ENCODE data around the gene RNF14.

The RNF14 gene

DNA sequence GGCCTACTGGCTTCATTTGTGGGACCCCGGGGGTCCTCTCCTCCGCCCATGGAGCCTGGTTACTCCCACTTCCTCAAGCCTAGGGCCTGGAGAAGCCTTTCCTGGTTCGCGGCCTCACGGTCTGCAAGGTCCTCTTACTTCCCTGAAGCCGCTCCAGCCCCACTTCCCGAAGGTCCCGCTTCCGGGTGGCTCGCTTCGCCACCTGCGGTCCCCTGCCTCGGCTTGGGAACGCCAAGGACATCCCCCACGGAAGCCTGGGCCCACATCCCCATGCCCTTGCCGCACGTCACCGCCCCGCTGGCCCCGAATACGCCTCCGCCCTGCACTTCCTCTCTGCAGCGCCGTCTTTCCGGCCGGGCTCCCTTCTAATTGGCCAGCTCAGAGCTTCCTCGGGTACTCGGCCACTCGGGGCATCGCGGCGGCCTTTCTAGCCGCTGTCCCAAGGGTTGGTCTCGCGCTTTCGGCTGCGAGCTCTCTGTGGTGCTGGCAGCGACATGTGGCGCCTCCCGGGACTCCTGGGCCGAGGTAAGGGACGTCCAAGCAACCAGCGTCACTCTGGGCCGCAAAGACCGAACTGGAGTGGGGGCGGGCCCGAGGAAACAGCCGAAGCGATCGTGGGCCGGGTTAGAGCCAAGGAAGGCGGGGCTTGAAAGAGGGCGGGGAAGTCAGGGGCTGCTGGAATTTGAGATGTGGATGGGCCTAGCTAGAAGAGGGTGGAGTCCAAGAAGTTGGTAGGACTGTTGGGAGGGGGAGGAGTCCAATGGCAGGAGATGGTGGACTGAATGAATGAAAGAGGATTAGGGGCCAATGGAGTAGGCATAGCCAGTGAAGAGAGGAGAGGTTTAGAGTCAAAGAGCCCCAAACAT is 45.2 kb upstream of the RNF14 start, which contains the start of gene DELE1 (continued):
- TF ChIP-seq, protein P1, sequence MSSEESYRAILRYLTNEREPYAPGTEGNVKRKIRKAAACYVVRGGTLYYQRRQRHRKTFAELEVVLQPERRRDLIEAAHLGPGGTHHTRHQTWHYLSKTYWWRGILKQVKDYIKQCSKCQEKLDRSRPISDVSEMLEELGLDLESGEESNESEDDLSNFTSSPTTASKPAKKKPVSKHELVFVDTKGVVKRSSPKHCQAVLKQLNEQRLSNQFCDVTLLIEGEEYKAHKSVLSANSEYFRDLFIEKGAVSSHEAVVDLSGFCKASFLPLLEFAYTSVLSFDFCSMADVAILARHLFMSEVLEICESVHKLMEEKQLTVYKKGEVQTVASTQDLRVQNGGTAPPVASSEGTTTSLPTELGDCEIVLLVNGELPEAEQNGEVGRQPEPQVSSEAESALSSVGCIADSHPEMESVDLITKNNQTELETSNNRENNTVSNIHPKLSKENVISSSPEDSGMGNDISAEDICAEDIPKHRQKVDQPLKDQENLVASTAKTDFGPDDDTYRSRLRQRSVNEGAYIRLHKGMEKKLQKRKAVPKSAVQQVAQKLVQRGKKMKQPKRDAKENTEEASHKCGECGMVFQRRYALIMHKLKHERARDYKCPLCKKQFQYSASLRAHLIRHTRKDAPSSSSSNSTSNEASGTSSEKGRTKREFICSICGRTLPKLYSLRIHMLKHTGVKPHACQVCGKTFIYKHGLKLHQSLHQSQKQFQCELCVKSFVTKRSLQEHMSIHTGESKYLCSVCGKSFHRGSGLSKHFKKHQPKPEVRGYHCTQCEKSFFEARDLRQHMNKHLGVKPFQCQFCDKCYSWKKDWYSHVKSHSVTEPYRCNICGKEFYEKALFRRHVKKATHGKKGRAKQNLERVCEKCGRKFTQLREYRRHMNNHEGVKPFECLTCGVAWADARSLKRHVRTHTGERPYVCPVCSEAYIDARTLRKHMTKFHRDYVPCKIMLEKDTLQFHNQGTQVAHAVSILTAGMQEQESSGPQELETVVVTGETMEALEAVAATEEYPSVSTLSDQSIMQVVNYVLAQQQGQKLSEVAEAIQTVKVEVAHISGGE (tag by site-specific recombination; conservative IDR thresholded peaks at IDR 0.05; ENCODE audit: low read depth) = peak; percentile 95
- no peak for TF ChIP-seq ZNF48 (tag by site-specific recombination; IDR thresholded peaks at IDR 0.05)
- TF ChIP-seq SP2 (tag by site-specific recombination; IDR thresholded peaks at IDR 0.05) = peak; percentile 96
- TF ChIP-seq ZNF341 (tag by site-specific recombination; IDR thresholded peaks at IDR 0.05; ENCODE audit: low read depth) = peak; percentile 97
- TF ChIP-seq, protein P2, sequence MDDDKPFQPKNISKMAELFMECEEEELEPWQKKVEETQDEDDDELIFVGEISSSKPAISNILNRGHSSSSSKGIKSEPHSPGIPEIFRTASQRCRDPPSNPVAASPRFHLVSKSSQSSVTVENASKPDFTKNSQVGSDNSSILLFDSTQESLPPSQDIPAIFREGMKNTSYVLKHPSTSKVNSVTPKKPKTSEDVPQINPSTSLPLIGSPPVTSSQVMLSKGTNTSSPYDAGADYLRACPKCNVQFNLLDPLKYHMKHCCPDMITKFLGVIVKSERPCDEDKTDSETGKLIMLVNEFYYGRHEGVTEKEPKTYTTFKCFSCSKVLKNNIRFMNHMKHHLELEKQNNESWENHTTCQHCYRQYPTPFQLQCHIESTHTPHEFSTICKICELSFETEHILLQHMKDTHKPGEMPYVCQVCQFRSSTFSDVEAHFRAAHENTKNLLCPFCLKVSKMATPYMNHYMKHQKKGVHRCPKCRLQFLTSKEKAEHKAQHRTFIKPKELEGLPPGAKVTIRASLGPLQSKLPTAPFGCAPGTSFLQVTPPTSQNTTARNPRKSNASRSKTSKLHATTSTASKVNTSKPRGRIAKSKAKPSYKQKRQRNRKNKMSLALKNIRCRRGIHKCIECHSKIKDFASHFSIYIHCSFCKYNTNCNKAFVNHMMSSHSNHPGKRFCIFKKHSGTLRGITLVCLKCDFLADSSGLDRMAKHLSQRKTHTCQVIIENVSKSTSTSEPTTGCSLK (tag by site-specific recombination; IDR thresholded peaks at IDR 0.05) = no peak
- TF ChIP-seq ZNF501 (tag by site-specific recombination; IDR thresholded peaks at IDR 0.05) = peak; percentile 81; the same call in 1 of the 2 replicates
- TF ChIP-seq ZNF629 (tag by site-specific recombination; IDR thresholded peaks at IDR 0.05) = peak; percentile 84
- 0 out of 2 replicates have a peak, but pooled peaks have one; percentile 56 for TF ChIP-seq ZEB2 (tag by site-specific recombination; IDR thresholded peaks at IDR 0.05)
- peak; percentile 99 for TF ChIP-seq ZFP69B (tag by site-specific recombination; IDR thresholded peaks at IDR 0.05)
- TF ChIP-seq ZBTB17 (tag by site-specific recombination; IDR thresholded peaks at IDR 0.05) = peak; percentile 91
- peak; percentile 79 for TF ChIP-seq ZBTB20 (tag by site-specific recombination; IDR thresholded peaks at IDR 0.05)
- TF ChIP-seq GLIS2 (tag by site-specific recombination; IDR thresholded peaks at IDR 0.05) = peak; percentile 92
- no peak for TF ChIP-seq ZNF274 (IDR thresholded peaks at IDR 0.05; ENCODE audit: low read length)
- no peak for TF ChIP-seq ZNF274 (tag by site-specific recombination; IDR thresholded peaks at IDR 0.05; ENCODE audit: borderline replicate concordance)
- TF ChIP-seq, protein P3, sequence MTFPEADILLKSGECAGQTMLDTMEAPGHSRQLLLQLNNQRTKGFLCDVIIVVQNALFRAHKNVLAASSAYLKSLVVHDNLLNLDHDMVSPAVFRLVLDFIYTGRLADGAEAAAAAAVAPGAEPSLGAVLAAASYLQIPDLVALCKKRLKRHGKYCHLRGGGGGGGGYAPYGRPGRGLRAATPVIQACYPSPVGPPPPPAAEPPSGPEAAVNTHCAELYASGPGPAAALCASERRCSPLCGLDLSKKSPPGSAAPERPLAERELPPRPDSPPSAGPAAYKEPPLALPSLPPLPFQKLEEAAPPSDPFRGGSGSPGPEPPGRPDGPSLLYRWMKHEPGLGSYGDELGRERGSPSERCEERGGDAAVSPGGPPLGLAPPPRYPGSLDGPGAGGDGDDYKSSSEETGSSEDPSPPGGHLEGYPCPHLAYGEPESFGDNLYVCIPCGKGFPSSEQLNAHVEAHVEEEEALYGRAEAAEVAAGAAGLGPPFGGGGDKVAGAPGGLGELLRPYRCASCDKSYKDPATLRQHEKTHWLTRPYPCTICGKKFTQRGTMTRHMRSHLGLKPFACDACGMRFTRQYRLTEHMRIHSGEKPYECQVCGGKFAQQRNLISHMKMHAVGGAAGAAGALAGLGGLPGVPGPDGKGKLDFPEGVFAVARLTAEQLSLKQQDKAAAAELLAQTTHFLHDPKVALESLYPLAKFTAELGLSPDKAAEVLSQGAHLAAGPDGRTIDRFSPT (tag by site-specific recombination; IDR thresholded peaks at IDR 0.05) = peak; percentile 87
- TF ChIP-seq ZNF24 (tag by site-specific recombination; IDR thresholded peaks at IDR 0.05) = peak; percentile 67; the same call in 1 of the 2 replicates
- peak; percentile 29; the same call in 1 of the 2 replicates for TF ChIP-seq ZNF561 (tag by site-specific recombination; IDR thresholded peaks at IDR 0.05; ENCODE audit: borderline replicate concordance)
- TF ChIP-seq ZNF2 (tag by site-specific recombination; IDR thresholded peaks at IDR 0.05) = peak; percentile 72
- TF ChIP-seq KLF1 (tag by site-specific recombination; IDR thresholded peaks at IDR 0.05) = peak; percentile 63
- peak; percentile 89 for TF ChIP-seq SP3 (tag by site-specific recombination; IDR thresholded peaks at IDR 0.05)
- TF ChIP-seq ZFP37 (tag by site-specific recombination; IDR thresholded peaks at IDR 0.05) = peak; percentile 81; the same call in 1 of the 2 replicates
- TF ChIP-seq, protein P4, sequence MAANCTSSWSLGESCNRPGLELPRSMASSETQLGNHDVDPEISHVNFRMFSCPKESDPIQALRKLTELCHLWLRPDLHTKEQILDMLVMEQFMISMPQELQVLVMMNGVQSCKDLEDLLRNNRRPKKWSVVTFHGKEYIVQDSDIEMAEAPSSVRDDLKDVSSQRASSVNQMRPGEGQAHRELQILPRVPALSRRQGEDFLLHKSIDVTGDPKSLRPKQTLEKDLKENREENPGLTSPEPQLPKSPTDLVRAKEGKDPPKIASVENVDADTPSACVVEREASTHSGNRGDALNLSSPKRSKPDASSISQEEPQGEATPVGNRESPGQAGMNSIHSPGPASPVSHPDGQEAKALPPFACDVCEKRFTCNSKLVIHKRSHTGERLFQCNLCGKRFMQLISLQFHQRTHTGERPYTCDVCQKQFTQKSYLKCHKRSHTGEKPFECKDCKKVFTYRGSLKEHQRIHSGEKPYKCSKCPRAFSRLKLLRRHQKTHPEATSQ (tag by site-specific recombination; IDR thresholded peaks at IDR 0.05) = no peak
- no peak for TF ChIP-seq FEZF1 (tag by site-specific recombination; IDR thresholded peaks at IDR 0.05)
- peak; percentile 59 for TF ChIP-seq GLIS1 (tag by site-specific recombination; IDR thresholded peaks at IDR 0.05)
- TF ChIP-seq, protein P5, sequence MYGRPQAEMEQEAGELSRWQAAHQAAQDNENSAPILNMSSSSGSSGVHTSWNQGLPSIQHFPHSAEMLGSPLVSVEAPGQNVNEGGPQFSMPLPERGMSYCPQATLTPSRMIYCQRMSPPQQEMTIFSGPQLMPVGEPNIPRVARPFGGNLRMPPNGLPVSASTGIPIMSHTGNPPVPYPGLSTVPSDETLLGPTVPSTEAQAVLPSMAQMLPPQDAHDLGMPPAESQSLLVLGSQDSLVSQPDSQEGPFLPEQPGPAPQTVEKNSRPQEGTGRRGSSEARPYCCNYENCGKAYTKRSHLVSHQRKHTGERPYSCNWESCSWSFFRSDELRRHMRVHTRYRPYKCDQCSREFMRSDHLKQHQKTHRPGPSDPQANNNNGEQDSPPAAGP (tag by site-specific recombination; IDR thresholded peaks at IDR 0.05) = peak; percentile 39; the same call in 1 of the 2 replicates
- TF ChIP-seq, protein P6, sequence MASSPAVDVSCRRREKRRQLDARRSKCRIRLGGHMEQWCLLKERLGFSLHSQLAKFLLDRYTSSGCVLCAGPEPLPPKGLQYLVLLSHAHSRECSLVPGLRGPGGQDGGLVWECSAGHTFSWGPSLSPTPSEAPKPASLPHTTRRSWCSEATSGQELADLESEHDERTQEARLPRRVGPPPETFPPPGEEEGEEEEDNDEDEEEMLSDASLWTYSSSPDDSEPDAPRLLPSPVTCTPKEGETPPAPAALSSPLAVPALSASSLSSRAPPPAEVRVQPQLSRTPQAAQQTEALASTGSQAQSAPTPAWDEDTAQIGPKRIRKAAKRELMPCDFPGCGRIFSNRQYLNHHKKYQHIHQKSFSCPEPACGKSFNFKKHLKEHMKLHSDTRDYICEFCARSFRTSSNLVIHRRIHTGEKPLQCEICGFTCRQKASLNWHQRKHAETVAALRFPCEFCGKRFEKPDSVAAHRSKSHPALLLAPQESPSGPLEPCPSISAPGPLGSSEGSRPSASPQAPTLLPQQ (tag by site-specific recombination; IDR thresholded peaks at IDR 0.05) = peak; percentile 99
- TF ChIP-seq KLF16 (tag by site-specific recombination; IDR thresholded peaks at IDR 0.05) = peak; percentile 90
- peak; percentile 37; the same call in 1 of the 2 replicates for TF ChIP-seq ZBTB8A (tag by site-specific recombination; IDR thresholded peaks at IDR 0.05)

All from HEK293 (cell line).